ENCODE measurements around the gene CABP4.

CABP4 gene

DNA sequence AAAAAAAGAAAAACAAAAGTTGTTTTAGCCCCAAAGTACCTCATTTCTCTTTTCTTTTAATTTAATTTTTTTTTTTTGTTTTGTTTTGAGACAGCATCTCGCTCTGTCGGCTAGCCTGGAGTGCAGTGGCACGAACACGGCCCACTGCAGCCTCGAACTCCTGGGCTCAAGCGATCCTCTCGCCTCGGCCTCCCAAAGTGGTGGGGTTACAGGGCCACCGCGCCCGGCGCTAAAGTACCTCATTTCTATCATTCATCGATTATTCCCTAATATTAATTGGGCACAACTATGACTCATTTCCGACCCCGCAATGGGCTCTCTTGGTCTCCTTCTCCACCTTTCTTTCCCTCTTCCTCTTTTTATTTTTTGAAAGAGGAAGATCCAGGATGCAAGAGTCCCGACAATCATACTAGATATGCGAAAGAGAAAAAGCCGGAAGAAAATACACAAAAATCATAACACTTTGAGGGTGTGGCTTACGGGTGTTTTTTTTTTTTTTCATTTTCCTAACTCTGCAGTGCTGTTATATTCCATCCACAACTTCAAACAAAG lies 27.2 kb downstream of the CABP4 start:
- no peak for DNase-seq (ENCODE audit: low spot score)

- DNase-seq (ENCODE audit: low spot score) = peak; percentile 97
Observed at GRCh38 chr11:67482827-67483798, 28.0 kb downstream of the CABP4 start, which contains the start of gene AIP. AIP (plus strand) TSS chr11:67483026; CDS start chr11:67483159, 133 bp downstream.

DNA sequence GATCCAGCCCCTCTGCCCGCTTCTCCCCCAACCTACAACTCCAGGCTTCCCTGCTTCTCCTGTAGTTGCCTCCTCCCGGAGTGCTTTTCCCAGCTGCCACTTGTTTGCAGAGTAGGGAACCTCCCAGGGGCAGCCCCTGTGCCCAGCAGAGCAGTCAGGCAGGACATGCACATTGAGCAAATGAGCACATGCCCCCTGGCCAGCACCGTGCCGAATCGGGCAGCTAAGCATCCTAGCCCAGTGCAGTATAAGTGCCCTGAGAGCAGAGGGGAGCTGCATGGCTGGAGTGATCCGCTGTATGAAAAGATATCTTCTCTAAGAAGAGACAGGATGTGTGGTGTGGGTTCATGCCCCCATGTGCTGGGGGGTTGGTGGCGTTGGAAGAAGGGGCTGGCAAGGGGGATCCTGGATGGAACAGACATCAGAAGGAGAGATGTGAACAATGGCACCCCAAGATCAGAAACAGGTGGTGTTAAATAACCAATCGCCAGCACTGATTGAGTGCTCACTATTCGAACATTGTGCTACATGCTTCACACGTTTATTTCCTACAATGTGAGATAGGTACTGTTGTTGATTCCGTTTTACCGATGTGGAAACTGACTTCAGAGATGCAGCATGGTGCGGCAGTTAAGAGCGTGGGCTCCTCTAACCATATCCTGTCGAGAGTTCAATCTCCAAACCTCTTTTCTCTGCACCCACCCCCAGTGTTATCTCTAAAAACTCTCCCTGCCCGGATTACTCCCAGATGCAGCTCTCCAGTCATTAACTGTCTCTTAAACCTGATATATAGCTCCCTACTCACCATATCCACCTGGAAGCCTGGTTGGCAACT lies 28.9 kb downstream of the CABP4 start:
- no peak for DNase-seq (ENCODE audit: low spot score)

GRCh38 chr11:67484847-67485311 lies 29.7 kb downstream of the CABP4 start:
- DNase-seq (ENCODE audit: low spot score) = no peak

- peak; percentile 43 for DNase-seq (ENCODE audit: low spot score)
Observed at GRCh38 chr11:67485873-67486361, 30.8 kb downstream of the CABP4 start.

- DNase-seq (ENCODE audit: low spot score) = no peak
Observed at GRCh38 chr11:67486481-67487195, 31.5 kb downstream of the CABP4 start.

DNA sequence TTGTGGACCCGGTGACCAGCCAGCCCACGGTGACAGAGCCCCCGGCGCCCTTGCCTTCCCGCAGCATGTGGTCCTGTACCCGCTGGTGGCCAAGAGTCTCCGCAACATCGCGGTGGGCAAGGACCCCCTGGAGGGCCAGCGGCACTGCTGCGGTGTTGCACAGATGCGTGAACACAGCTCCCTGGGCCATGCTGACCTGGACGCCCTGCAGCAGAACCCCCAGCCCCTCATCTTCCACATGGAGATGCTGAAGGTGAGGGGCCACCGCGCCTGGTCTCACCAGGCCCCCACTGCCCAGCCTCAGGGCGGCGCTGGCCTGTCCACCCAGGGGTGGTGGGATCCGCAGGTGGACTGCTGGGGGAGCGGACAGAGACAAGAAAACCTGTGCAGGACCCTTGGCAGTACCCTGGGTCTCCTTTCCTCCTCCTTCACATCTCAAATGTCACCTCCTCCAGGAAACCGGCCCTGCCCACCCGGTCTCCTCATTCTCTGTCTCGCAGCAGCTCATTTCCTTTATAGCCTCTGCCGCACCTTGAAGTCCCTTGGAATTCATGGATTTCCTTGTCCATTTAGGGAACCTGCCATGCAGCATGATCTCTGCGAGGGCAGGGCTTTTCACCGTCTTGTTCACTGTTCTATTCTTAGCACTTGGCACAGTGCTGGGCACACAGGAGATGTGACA lies 34.2 kb downstream of the CABP4 start:
- no peak for DNase-seq (ENCODE audit: low spot score)

DNA sequence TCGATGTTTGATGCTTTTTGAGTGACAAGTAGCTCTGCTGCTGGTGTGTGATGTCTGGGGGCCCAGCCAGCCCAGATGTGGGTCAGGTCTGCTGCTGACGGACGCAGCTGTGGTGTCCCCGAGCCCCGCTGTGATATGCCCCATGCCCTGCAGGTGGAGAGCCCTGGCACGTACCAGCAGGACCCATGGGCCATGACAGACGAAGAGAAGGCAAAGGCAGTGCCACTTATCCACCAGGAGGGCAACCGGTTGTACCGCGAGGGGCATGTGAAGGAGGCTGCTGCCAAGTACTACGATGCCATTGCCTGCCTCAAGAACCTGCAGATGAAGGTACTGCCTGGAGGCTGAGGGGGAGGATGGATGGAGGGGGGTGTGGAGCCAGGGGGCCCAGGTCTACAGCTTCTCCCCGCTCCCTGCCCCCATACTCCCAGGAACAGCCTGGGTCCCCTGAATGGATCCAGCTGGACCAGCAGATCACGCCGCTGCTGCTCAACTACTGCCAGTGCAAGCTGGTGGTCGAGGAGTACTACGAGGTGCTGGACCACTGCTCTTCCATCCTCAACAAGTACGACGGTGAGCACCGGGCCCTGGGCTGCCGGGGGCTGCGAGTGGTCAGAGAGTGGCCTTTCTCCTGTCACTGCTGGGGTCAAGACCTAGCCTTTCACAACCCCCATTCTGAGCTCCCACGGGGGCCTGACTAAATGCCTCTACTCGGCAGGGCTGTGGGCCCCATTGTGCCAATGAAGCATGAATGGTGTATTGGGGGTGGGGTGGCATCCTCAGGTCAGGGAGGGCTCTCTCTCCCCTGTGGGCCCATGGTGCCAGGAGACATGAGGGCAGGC lies 35.0 kb downstream of the CABP4 start:
- no peak for DNase-seq (ENCODE audit: low spot score)

- no peak for DNase-seq (ENCODE audit: low spot score)
Observed at GRCh38 chr11:67490727-67491065, 35.5 kb downstream of the CABP4 start.

DNA sequence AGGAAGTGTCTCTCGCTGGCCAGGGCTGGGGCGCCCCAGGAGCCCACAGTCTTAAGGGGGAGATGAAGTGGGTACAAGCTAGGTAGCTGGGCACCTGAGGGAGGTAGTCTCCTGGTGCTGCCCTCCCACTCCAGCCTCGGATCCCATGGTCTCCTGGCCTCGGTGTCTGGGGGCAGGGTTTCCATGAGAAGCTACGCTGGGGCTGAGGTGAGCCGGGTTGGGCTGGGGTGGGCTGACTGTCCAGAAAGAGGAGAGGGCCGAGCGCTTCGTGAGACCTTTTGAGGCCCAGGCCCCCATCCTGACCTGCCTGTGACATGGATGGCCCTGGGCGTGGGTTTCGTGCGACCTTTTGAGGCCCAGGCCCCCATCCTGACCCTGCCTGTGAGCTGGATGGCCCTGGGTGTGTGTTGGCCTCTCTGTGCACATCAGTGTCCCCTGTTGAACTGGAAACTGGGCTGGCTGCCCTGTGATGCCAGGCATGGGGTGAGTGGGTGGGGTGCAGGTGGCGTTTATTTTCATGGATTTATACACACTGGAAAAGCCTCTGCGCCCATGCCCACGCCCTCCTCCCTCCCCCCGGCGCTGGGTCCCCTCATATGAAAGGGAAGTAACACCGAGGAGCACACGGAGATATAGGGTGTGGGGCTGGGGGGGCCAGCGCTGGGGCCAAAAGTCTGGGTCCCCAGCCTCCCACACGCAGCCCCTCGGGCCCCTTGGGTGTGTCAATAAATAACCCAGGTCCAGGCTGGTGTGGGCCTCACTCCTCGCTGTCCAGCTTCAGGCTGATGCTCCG lies 36.3 kb downstream of the CABP4 start:
- no peak for DNase-seq (ENCODE audit: low spot score)

DNA sequence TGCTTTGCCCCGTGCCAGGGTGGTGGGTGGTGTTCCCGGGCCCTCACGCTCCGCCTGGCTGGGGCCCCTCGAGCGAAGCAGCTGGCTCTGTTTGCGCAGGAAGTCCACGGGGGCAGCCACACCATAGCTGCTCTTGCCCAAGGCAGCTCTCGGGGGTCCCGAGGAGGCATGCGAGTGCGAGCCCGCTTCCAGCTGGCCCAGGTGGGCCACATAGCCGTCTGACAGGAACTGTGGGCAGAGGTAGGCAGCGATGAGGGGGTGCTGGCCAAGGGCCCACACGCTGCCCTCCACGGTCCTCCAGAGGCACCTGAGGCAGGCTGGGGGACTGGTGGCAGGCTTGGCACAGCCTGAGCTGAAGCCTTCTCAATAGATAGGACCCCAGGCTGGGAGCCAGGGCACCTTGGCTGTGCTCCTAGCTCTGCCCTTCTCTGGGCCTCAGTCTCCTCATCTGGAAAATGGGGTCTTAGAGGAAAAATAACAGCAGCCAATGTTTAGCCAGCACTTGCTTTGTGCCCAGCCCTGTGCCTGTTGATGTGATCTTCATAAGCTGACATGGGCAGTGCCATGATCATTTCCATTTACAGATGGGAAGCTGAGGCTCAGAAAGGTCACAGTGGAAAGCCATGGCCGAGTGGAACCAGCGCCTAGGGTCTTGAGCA lies 37.0 kb downstream of the CABP4 start:
- DNase-seq (ENCODE audit: low spot score) = no peak

DNA sequence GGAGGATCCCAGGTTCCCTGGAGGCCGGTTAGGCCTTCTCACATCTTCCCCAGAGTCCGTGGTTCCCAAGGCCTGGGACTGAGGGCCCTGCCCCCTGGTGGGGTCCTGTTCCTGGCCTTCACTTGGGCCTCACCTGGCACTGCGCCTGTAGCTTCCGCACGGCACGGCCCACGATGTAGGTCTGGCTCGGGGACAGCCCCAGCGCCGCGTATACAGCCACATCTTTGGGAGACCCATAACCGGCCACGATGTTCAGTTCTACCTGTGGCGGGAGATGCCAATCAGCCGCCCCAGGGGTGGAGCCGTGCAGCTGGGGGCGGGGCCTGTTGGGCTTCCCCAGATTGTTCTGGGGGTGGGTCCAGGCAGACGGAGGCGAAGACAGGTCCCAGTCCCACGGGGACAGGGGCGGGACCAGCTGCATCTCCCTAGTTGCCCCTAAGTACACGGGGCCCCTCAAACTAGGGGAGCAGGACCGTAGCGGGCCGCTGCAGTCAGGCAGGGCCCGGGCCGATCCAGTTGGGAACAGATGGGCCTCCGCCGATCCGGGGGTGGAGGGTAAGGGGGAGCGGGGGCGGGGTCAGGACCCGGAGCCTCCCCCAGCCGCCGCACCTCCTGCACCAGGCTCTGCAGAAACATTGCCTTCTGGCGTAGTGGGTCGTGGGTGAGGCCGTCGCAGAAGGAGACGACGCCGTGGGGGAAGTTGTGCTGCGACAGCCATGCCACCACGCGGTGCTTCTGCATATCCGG lies 37.8 kb downstream of the CABP4 start:
- DNase-seq (ENCODE audit: low spot score) = no peak

GRCh38 chr11:67493548-67494370 lies 38.6 kb downstream of the CABP4 start:
- DNase-seq (ENCODE audit: low spot score) = no peak

DNA sequence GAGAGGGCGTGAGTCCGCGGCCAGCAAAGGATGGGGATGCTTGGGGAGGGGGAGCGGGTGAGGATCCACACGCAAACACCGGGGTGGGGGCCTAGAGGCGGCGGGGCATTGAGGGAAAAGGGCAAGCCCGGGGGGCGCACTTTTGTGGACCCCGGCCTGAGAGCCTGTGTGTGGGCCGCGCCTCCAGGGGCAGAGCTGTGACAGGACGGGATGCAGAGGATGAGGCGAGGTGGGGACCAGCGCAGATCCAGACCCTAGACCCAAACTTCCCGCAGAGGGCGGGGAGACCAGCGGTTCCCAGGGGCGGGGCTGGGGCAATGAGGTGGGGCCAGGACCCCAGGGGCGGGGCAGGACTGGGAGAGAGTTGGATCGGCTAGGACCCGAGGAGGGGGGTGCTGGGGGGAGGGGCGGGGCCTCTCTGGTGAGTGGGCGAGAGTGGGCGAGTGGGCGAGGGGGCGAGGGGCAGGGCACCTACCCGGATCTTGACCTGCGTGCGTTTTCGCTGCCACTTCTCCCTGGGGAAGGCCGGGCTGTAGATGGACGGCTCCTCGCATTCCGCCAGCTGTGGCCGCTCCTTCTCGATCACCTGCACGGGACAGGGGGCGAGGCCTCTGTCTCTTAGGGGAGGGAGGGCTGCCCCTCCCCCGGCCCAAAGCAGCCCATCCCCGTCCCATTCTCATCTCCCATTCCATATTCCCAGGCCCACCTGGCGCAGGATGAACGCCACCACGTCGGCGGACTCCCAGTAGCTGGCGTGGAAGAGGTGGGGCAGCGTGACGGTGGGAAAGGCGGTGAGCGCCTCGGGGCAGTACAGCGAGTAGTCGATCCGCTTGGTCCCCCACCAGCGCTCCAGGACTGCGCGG lies 39.4 kb downstream of the CABP4 start:
- DNase-seq (ENCODE audit: low spot score) = no peak

DNA sequence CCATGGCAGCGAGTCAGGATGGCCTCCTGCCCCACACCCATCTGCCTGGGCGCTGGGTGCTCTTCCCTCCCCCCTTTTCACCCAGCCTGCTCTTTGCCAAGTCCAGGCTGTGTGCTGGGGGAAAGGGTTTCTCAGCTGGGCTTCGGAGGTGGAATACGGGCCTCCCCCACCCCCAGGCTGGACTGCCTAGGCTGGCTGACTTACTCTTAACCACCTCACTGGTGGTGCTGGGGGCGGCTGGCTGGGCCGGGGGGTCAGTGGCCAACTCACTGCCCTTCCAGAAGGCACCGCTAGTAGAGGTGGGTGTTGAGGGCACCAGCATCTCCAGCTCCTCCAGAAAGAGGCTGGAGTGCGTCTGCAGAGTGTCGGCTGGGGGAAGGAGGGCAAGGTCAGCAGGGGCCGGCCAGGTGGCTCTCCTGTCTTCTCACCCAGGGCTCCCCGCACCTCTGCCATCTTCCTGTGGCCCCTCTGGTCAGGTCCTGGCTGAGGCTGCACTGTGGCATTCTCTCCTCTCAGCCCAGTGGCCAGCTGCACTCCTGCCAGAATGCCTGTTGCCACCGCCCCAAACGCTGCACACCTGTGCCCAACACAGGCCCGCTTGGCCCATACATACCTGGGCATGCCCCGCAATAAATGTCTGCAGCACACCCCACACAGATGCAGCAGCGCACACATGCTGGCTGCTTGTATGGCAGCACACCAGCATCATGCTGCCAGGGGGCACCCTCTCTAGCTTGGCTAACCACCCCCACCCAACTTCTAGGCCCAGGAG lies 40.3 kb downstream of the CABP4 start:
- no peak for DNase-seq (ENCODE audit: low spot score)
